HCT116 (cell line): ENCODE results near the gene UBQLN4.

ENCODE experiments used
- ATF3 ChIP-seq: IDR thresholded peaks from 2 replicates; pipeline ENCODE4 v1.6.1; 2012
- CTCF ChIP-seq, 3 experiments: fragments of 200-600 bp in 1 of 3; sonication (generic) in 1 of 3; IDR thresholded peaks in 2 of 3; conservative IDR thresholded peaks in 1 of 3; 2 replicates each; pipeline ENCODE4 v1.5.1; 2012 to 2017; ENCODE audit warnings: low read depth in 2 of 3, low read length in 2 of 3, antibody characterized with exemption in 1 of 3, borderline replicate concordance in 1 of 3, control low read depth in 1 of 3, mild to moderate bottlenecking in 1 of 3, mixed read lengths in 1 of 3, mixed run types in 1 of 3, moderate library complexity in 1 of 3; ENCODE audit not compliant: insufficient read depth in 1 of 3
- ELF1 ChIP-seq: IDR thresholded peaks from 2 replicates; pipeline ENCODE4 v1.6.1; 2012; ENCODE audit warnings: low read depth, borderline replicate concordance
- EZH2phosphoT487 ChIP-seq: fragments of 200-600 bp; IDR thresholded peaks from 2 replicates; pipeline ENCODE4 v1.6.1; 2018; ENCODE audit warnings: antibody characterized with exemption, borderline replicate concordance
- FOSL1 ChIP-seq: IDR thresholded peaks from 2 replicates; pipeline ENCODE4 v1.6.1; 2012; ENCODE audit warnings: low read depth
- POLR2A ChIP-seq: IDR thresholded peaks from 2 replicates; pipeline ENCODE4 v1.7.0; 2011; ENCODE audit warnings: borderline replicate concordance; ENCODE audit not compliant: insufficient read depth, insufficient read length; ENCODE audit errors: extremely low read depth
- RAD21 ChIP-seq: IDR thresholded peaks from 2 replicates; pipeline ENCODE4 v1.6.1; 2012; ENCODE audit warnings: low read depth, mild to moderate bottlenecking
- ZFX ChIP-seq: fragments of 450-650 bp; IDR thresholded peaks from 2 replicates; pipeline ENCODE4 v1.6.1; 2017
- ZNF274 ChIP-seq: fragments of 200-500 bp; sonication (Bioruptor generic); IDR thresholded peaks from 2 replicates; pipeline ENCODE4 v1.6.1; 2014; ENCODE audit warnings: mild to moderate bottlenecking, low read depth, low read length, inconsistent platforms

- TF ChIP-seq ELF1 (no peak), RAD21 (no peak), POLR2A (no peak), FOSL1 (no peak), EZH2phosphoT487 (no peak), CTCF (IDR thresholded peaks at IDR 0.05 in 2 of 3, conservative IDR thresholded peaks at IDR 0.05 in 1 of 3; ENCODE audit: borderline replicate concordance in 1 of 3, insufficient read depth in 1 of 3, low read depth in 2 of 3, low read length in 2 of 3) (no peak), ZFX (no peak), ZNF274 (no peak), ATF3 (no peak)
Measured at GRCh38 chr1:156069490-156070455, 16.2 kb upstream of the UBQLN4 start.
